ENCODE data around the gene PLEKHH2.

Gene PLEKHH2

DNA sequence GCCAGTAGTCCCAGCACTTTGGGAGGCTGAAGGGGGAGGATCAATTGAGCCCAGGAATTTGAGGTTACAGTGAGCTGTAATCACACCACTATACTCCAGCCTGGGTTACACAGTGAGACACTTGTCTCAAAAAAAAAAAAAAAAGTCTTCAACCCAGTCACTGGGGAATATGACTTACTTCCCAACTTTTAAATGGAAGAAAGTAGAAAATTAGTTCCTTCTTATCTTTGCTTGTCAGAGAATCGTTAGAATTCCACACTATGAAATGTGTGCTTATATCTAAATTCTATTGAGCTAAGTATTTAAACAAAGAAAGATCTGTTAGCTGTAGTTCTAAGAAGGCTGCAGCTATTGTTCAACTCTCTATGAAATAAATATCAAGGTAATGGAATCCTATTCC, 159.1 kb downstream of the PLEKHH2 start:
- H2AFZ ChIP-seq (ENCODE audit: low read depth, low read length), result no peak overlapping the region

DNA sequence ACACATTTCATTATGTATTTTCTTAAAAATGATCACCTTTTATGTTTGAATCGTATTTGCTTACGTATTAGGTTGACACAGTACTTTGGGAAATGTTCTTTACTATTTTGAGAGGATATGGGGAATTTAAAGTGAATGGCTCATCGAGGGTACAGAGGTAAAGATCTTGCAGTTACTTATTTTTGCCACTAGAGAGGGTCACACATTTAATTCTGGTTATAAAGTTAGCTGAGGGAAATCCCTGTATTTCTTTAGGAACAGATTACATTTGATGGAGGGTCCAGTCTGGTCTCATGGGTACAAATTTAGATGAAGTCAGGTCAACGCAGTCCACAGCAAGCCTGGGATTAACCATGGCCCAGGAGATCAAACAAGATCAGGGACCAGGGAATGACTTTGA, 161.2 kb downstream of the PLEKHH2 start:
- ATAC-seq (ENCODE audit: insufficient read depth, low read depth), result no peak
- H3K27ac ChIP-seq (ENCODE audit: low read length), result no peak overlapping the region
- no peak for DNase-seq
- H3K4me1 ChIP-seq (ENCODE audit: insufficient read depth, low read length), result no peaks in the 10 kb centered on the region
- H2AFZ ChIP-seq (ENCODE audit: low read depth, low read length), result no peak overlapping the region
- no peaks in the 10 kb centered on the region for H4K20me1 ChIP-seq (ENCODE audit: insufficient read depth, low read length)
- H3K9me3 ChIP-seq (ENCODE audit: insufficient read depth, low read length, severe bottlenecking), result no peaks in the 10 kb centered on the region
- TF ChIP-seq CTCF (IDR thresholded peaks at IDR 0.05; ENCODE audit: borderline replicate concordance, extremely low read depth, low read length, poor library complexity, severe bottlenecking), result peak; percentile 43
- no peak for TF ChIP-seq EZH2 (IDR thresholded peaks at IDR 0.05; ENCODE audit: borderline replicate concordance, low read depth, low read length, severe bottlenecking)
- no peaks in the 10 kb centered on the region for H3K27me3 ChIP-seq (ENCODE audit: insufficient read depth, low read length, poor library complexity)
- H3K4me2 ChIP-seq (ENCODE audit: insufficient read depth, low read length), result no peak overlapping the region
- H3K79me2 ChIP-seq (ENCODE audit: insufficient read depth, low read length), result no peaks in the 10 kb centered on the region
- H3K36me3 ChIP-seq (ENCODE audit: insufficient read depth, low read length), result no peaks in the 10 kb centered on the region
- no peak overlapping the region for H3K9ac ChIP-seq (ENCODE audit: low read depth, low read length)
- no peak overlapping the region for H3K4me3 ChIP-seq (ENCODE audit: low read depth in 1 of 2, low read length in 2 of 2)

More for the DNA sequence above, 159.1 kb downstream of the PLEKHH2 start:
- H3K4me2 ChIP-seq (ENCODE audit: insufficient read depth, low read length), result no peak overlapping the region
- ATAC-seq (ENCODE audit: insufficient read depth, low read depth), result no peak
- TF ChIP-seq EZH2 (IDR thresholded peaks at IDR 0.05; ENCODE audit: borderline replicate concordance, low read depth, low read length, severe bottlenecking) (no peak), CTCF (IDR thresholded peaks at IDR 0.05; ENCODE audit: borderline replicate concordance, extremely low read depth, low read length, poor library complexity, severe bottlenecking) (no peak)
- no peaks in the 10 kb centered on the region for H3K27me3 ChIP-seq (ENCODE audit: insufficient read depth, low read length, poor library complexity)
- H3K9ac ChIP-seq (ENCODE audit: low read depth, low read length), result no peak overlapping the region
- H4K20me1 ChIP-seq (ENCODE audit: insufficient read depth, low read length), result no peaks in the 10 kb centered on the region
- H3K27ac ChIP-seq (ENCODE audit: low read length), result no peak overlapping the region
- DNase-seq, result no peak
- H3K4me1 ChIP-seq (ENCODE audit: insufficient read depth, low read length), result no peaks in the 10 kb centered on the region
- no peaks in the 10 kb centered on the region for H3K9me3 ChIP-seq (ENCODE audit: insufficient read depth, low read length, severe bottlenecking)
- H3K36me3 ChIP-seq (ENCODE audit: insufficient read depth, low read length), result no peaks in the 10 kb centered on the region
- H3K4me3 ChIP-seq (ENCODE audit: low read depth in 1 of 2, low read length in 2 of 2), result no peak overlapping the region
- H3K79me2 ChIP-seq (ENCODE audit: insufficient read depth, low read length), result no peaks in the 10 kb centered on the region

DNA sequence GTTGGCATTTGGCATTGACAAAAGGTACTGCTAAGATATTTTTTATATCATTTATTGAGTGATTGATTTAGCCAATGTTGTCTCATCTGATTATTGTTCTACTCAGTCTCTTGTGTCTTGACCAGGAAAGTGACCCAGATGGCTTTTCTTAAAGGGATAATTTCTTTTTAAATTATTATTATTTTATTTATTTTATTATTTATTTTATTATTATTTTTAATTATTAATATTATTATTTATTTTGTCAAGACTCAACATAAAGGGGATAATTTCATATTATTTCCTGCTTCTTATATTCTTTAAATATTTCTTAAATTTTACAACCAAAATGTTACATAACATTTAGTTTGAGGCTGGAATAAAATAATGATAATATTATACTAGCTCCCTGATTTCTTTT, 163.8 kb downstream of the PLEKHH2 start:
- TF ChIP-seq CTCF (IDR thresholded peaks at IDR 0.05; ENCODE audit: borderline replicate concordance, extremely low read depth, low read length, poor library complexity, severe bottlenecking) (no peak), EZH2 (IDR thresholded peaks at IDR 0.05; ENCODE audit: borderline replicate concordance, low read depth, low read length, severe bottlenecking) (no peak)
- Histone ChIP-seq H3K4me2 (ENCODE audit: insufficient read depth, low read length) (no peak overlapping the region), H3K4me1 (ENCODE audit: insufficient read depth, low read length) (no peaks in the 10 kb centered on the region), H3K79me2 (ENCODE audit: insufficient read depth, low read length) (no peaks in the 10 kb centered on the region), H3K27me3 (ENCODE audit: insufficient read depth, low read length, poor library complexity) (no peaks in the 10 kb centered on the region), H3K9ac (ENCODE audit: low read depth, low read length) (no peak overlapping the region), H3K9me3 (ENCODE audit: insufficient read depth, low read length, severe bottlenecking) (no peaks in the 10 kb centered on the region), H3K27ac (ENCODE audit: low read length) (no peak overlapping the region), H4K20me1 (ENCODE audit: insufficient read depth, low read length) (no peaks in the 10 kb centered on the region), H3K36me3 (ENCODE audit: insufficient read depth, low read length) (no peaks in the 10 kb centered on the region), H3K4me3 (ENCODE audit: low read depth in 1 of 2, low read length in 2 of 2) (no peak overlapping the region), H2AFZ (ENCODE audit: low read depth, low read length) (no peak overlapping the region)
- no peak for DNase-seq
- ATAC-seq (ENCODE audit: insufficient read depth, low read depth), result no peak

GRCh38 chr2:43802135-43802534, 165.1 kb downstream of the PLEKHH2 start:
- ATAC-seq (ENCODE audit: insufficient read depth, low read depth) (no peak), DNase-seq (no peak)
- H3K4me3 ChIP-seq (ENCODE audit: low read depth in 1 of 2, low read length in 2 of 2), result no peak overlapping the region

More at GRCh38 chr2:43802135-43802534, 165.1 kb downstream of the PLEKHH2 start:
- H3K27me3 ChIP-seq (ENCODE audit: insufficient read depth, low read length, poor library complexity), result no peaks in the 10 kb centered on the region
- TF ChIP-seq EZH2 (IDR thresholded peaks at IDR 0.05; ENCODE audit: borderline replicate concordance, low read depth, low read length, severe bottlenecking), result no peak
- no peak for TF ChIP-seq CTCF (IDR thresholded peaks at IDR 0.05; ENCODE audit: borderline replicate concordance, extremely low read depth, low read length, poor library complexity, severe bottlenecking)
- H3K9me3 ChIP-seq (ENCODE audit: insufficient read depth, low read length, severe bottlenecking), result no peaks in the 10 kb centered on the region
- H3K36me3 ChIP-seq (ENCODE audit: insufficient read depth, low read length), result no peaks in the 10 kb centered on the region
- no peaks in the 10 kb centered on the region for H3K79me2 ChIP-seq (ENCODE audit: insufficient read depth, low read length)
- H4K20me1 ChIP-seq (ENCODE audit: insufficient read depth, low read length), result no peaks in the 10 kb centered on the region
- H3K27ac ChIP-seq (ENCODE audit: low read length), result no peak overlapping the region
- no peak overlapping the region for H2AFZ ChIP-seq (ENCODE audit: low read depth, low read length)
- no peak overlapping the region for H3K4me2 ChIP-seq (ENCODE audit: insufficient read depth, low read length)
- no peaks in the 10 kb centered on the region for H3K4me1 ChIP-seq (ENCODE audit: insufficient read depth, low read length)
- H3K9ac ChIP-seq (ENCODE audit: low read depth, low read length), result no peak overlapping the region

Measured in DND-41 (cell line).